SW 1271 (cell line): ENCODE measurements around the gene UNC80.

Experiments
- DNase-seq, 2 experiments: peaks; one replicate each; lab custom pipeline; 2025; lab: John Stamatoyannopoulos, UW

The UNC80 gene

DNA sequence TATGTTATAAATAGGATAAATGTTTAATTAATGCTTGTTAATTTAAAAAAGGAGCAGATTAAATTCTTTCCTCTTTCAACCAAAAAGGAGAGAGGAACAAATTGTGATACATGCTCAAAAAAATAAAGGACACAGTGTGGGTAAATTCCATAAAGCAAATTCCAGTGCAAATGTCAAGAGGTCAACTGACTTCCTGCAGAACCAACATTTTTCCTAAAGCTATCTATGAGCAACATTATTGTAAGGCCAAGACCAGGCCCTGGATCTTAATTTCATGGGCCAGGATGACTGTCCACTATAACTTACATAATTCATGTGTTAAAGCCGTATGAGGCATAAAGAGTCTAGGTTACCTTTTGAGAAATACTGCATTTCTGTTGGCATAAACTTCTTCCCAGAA lies 136.9 kb downstream of the UNC80 start:
- no peak for DNase-seq

GRCh38 chr2:209911486-209911885 lies 139.9 kb downstream of the UNC80 start:
- no peak for DNase-seq

- no peak for DNase-seq
These were observed 142.2 kb downstream of the UNC80 start for GRCh38 chr2:209913786-209914345.

GRCh38 chr2:209917154-209917771 lies 145.6 kb downstream of the UNC80 start:
- no peak for DNase-seq

DNA sequence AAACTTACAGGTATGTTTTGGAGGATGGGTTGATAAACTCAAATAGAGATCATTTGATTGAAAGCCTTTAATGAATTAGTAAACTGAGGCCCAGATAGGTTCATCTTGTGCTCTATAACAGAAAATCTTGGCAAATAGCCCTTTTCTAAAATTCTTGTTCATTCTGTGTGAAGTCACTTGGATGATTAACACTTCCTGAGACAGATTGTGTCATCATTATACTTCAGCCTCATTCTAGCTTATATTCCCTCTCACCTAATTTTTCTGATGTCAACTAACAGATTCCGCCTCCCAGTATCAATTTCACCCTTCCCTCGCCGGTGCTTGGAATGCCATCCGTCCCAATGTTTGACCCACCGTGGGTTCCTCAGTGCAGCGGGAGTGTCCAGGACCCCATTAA lies 146.6 kb downstream of the UNC80 start:
- no peak for DNase-seq

DNA sequence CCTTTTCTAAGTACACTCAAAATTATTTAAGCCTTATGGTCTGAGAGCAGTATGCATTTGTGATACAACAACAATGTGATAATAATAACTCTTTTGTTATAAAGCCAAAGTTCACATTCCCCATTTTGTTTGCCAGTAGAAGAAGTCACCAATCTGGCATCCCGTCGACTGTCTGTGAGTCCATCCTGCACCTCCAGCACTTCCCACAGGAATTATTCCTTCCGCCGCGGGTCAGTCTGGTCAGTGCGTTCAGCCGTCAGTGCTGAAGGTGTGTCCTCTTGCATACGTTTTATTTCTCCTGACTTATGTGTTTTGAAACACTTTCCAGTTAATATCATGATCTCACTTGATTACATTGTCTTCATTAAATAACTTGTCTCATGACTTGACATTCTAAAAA lies 150.5 kb downstream of the UNC80 start:
- DNase-seq = no peak

- DNase-seq = no peak
These were observed 157.7 kb downstream of the UNC80 start for GRCh38 chr2:209929369-209929768.

- DNase-seq = no peak
These were observed 162.2 kb downstream of the UNC80 start for GRCh38 chr2:209933499-209934483.

GRCh38 chr2:209936106-209936666 lies 164.6 kb downstream of the UNC80 start:
- no peak for DNase-seq

DNA sequence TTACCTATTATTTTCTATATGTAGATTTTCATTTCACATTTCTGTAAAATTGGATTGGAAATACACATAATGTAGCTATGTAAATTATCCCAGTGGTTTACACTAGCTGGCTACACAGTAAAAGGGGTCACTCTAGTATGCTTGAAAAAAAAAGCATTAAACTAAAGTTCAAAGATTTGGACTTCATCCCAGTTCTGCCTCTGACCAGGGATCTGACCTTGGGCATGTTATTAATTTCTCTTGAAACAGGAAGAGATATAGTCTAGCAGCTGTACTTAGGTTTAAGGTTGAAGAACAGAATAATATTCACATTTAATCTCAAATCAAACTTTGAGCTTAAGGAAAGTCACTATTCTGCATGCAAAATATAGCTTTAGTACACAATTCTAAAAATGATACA lies 166.3 kb downstream of the UNC80 start:
- no peak for DNase-seq

DNA sequence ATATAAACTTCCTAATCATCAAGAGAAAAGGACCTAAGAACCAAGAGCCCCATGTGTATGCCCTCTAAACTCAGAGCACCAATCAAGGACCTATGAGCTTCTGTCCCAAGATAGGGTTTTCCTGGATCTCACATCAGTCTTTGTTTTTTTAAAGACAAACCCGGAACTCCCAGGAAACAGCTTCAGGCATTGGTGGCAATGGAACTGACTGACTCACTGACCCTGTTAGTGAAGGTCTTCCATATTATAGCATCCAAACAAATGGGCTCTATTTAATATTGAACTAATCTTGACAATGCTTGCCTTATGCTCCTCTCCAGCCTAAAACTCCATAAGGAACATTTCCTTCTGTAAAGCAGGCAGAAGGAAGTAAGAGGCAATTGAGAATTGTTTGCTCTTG lies 167.3 kb downstream of the UNC80 start:
- DNase-seq = no peak

DNA sequence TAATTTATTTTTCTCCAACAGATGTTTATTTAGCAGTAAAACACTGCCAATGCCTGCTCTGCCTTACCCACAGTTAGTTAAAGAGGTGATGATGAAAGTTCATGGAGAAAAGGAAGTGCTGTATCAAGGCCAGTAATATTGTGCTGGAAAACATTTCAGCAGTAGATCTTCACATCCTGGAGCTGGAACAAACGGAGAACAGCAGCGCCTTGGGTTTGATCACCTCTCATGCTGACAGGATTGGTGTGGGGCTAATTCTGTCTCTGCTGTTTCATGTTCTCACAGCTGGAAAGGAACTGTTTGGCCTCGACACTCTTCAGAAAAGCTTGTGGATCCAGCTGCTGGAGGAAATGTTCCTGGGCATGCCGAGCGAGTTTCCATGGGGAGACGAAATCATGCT lies 169.3 kb downstream of the UNC80 start:
- DNase-seq = no peak

DNA sequence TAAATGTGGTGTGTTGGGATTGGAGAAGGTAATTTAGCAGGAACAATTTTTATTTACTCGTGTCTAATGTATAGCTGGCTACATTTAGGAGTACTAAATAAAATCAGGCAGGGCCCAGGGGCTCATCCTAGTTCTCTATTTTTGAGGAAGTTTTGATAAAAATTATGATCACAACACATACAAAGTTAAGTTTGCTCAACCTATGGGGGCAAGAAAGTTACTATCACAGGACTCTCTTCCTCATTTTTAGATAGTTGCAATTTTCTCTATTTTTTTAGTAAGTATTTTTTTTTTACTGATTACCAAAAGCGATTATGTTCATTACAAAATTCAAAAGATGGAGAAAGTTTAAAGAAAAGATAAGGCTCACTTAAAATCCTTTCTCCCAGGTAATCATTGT lies 170.8 kb downstream of the UNC80 start:
- DNase-seq = no peak

- DNase-seq = no peak
These were observed 171.4 kb downstream of the UNC80 start for GRCh38 chr2:209942936-209943605.

GRCh38 chr2:209943776-209944175 lies 172.1 kb downstream of the UNC80 start:
- DNase-seq = no peak

DNA sequence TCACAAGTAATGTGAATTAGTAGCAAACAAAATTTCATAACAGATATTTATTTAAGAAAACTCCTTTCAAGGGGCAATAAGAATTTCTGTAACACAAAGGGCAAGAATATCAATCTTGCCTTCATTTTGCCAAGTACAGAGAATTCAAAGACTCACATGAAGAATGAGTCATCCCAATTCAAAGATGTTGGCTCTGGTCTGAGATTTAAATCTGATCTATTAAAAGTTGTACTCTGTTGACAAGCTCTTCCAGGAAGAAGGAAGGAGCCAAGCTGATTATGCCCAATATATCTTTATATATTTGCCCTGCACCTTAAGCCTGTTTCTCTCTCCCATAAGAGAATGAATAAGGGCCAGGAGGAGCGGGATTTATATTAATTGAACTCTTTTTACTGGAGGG lies 174.9 kb downstream of the UNC80 start:
- no peak for DNase-seq

- DNase-seq = no peak
These were observed 184.6 kb downstream of the UNC80 start for GRCh38 chr2:209956271-209956670.

DNA sequence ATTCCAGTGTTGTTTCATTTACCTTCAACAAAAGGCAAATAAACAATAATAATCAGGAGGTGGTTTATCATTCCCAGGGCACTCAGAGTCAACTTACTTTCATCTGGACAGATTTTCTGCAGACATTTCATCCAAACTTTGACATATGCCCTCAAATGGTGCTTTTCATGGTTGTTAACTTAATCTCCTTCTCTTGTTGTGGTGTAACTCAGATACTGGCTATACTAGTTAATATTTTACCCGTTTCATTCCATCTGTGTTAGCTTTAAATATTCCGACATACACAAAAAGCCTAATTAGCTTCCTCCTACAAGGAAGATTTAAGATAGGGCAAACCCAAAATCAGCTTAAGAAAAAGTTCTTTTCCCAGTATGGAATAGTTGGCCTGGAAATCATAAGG lies 186.4 kb downstream of the UNC80 start:
- DNase-seq = no peak

DNA sequence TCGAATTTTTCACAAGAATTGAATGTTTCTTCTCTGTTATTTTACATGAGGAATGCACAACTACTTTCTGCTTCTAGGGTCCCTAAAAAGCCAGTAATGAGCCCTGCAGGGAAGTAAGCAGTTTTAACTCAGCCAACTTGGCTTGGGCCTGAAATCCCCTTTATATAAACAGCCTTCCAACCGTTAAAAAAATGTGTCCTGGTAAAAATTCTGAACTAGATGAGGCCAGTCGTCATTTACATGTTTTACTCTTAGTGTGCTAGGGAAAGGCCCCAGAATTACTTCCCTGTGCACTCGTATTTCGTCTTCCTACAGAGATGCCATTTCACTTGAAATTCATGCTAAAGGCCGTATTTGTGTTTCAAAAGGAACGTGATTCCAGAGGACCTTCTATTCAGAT lies 188.4 kb downstream of the UNC80 start:
- no peak for DNase-seq

- peak in 1 of 2 experiments; percentile 61 for DNase-seq
These were observed 189.3 kb downstream of the UNC80 start for GRCh38 chr2:209960676-209961630.

DNA sequence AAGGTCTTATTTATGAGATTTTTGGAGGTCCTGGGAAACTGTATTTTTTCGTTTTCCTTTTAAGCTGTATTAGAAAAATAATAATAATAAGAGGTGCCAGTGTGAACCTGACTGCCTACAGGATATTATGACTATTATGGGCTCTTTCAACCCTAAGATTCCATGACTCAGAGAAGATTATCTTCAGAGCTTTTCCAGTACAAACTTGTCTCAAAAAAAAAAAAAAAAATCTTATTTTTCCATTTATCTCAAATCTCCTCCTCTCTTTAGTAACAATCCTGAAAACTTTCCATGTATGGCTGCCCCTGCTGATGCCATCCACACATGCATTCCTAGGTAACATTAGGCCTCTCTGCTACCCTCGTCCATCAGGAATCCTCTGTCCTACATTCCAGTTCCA lies 194.1 kb downstream of the UNC80 start:
- DNase-seq = no peak
